ENCODE measurements around the gene CNTNAP2. TPM values are rescaled to one million over a fixed set of nuclear protein-coding genes. Genes with fewer than 3 reads are reported as not detected.

The CNTNAP2 gene
- total RNA-seq, 1 experiment from 2014 or later, result 0.03 TPM

GRCh38 chr7:147674705-147675104 is 1558.1 kb downstream of the CNTNAP2 start:
- no peak for DNase-seq (ENCODE audit: low read depth, low spot score)
- intact Hi-C loops (cut with micrococcal nuclease; ENCODE audit: unreplicated experiment) (no loop called here), in situ Hi-C loops (cut with HindIII; ENCODE audit: low pct_unique_long_range_greater_than_20kb, low sequenced_read_pairs) (no loop called here)
- CTCF ChIA-PET, result no interaction called here
- ATAC-seq, result no peak
- Histone ChIP-seq H3K4me1 (ENCODE audit: control insufficient read depth, insufficient read depth, low read length) (no peaks in the 10 kb centered on the region), H3K36me3 (ENCODE audit: control insufficient read depth, insufficient read depth, low read length) (no peaks in the 10 kb centered on the region), H3K27me3 (ENCODE audit: control insufficient read depth, insufficient read depth, low read length) (no peaks in the 10 kb centered on the region), H3K27ac (ENCODE audit: low read length) (no peak overlapping the region), H3K9me3 (ENCODE audit: control insufficient read depth, insufficient read depth, low read depth, low read length) (no peaks in the 10 kb centered on the region), H3K4me3 (ENCODE audit: low read depth in 2 of 2, low read length in 2 of 2) (no peak overlapping the region)
- POLR2A ChIA-PET, result no interaction called here
- TF ChIP-seq CTCF (IDR thresholded peaks at IDR 0.05), result no peak
- TF ChIP-seq POLR2AphosphoS5 (IDR thresholded peaks at IDR 0.05; ENCODE audit: low read depth, low read length), result no peak
- no peak for TF ChIP-seq SIN3A (IDR thresholded peaks at IDR 0.05; ENCODE audit: borderline replicate concordance, insufficient read depth, low read depth, low read length)
- TF ChIP-seq TCF7L2 (IDR thresholded peaks at IDR 0.05; ENCODE audit: low read depth, low read length), result no peak
- TF ChIP-seq REST (IDR thresholded peaks at IDR 0.05; ENCODE audit: insufficient read depth in 1 of 2, low read depth in 2 of 2, low read length in 1 of 2), result no peak
- no TSS peak for BruUV-seq (replicated peaks)

- H3K36me3 ChIP-seq (ENCODE audit: control insufficient read depth, insufficient read depth, low read length), result no peaks in the 10 kb centered on the region
- H3K27ac ChIP-seq (ENCODE audit: low read length), result no peak overlapping the region
- in situ Hi-C loops (cut with HindIII; ENCODE audit: low pct_unique_long_range_greater_than_20kb, low sequenced_read_pairs) (no loop called here), intact Hi-C loops (cut with micrococcal nuclease; ENCODE audit: unreplicated experiment) (no loop called here)
- DNase-seq (ENCODE audit: low read depth, low spot score) (no peak), ATAC-seq (no peak)
- H3K4me1 ChIP-seq (ENCODE audit: control insufficient read depth, insufficient read depth, low read length), result no peaks in the 10 kb centered on the region
- no TSS peak for BruUV-seq (replicated peaks)
- no peak overlapping the region for H3K4me3 ChIP-seq (ENCODE audit: low read depth in 2 of 2, low read length in 2 of 2)
- POLR2A ChIA-PET, result no interaction called here
- TF ChIP-seq REST (IDR thresholded peaks at IDR 0.05; ENCODE audit: insufficient read depth in 1 of 2, low read depth in 2 of 2, low read length in 1 of 2) (no peak), TCF7L2 (IDR thresholded peaks at IDR 0.05; ENCODE audit: low read depth, low read length) (no peak), POLR2AphosphoS5 (IDR thresholded peaks at IDR 0.05; ENCODE audit: low read depth, low read length) (no peak), SIN3A (IDR thresholded peaks at IDR 0.05; ENCODE audit: borderline replicate concordance, insufficient read depth, low read depth, low read length) (no peak), CTCF (IDR thresholded peaks at IDR 0.05) (no peak)
- no peaks in the 10 kb centered on the region for H3K9me3 ChIP-seq (ENCODE audit: control insufficient read depth, insufficient read depth, low read depth, low read length)
- CTCF ChIA-PET, result no interaction called here
- H3K27me3 ChIP-seq (ENCODE audit: control insufficient read depth, insufficient read depth, low read length), result no peaks in the 10 kb centered on the region
Observed at GRCh38 chr7:147678943-147679342, 1562.3 kb downstream of the CNTNAP2 start.
